Stimulated activated CD8-positive, alpha-beta memory T cell treated with anti-CD3 and anti-CD28 coated beads, Interleukin-7, amount 100 ng/mL, for 1 hour (primary cell): ENCODE results near the gene C2orf81.

Source experiments
- DNase-seq, 2 donors: peaks; one replicate each; pipeline ENCODE4 v3.0.0-alpha.2; 2020; ENCODE audit warnings: low read depth in 2 of 2

C2orf81 gene

DNA sequence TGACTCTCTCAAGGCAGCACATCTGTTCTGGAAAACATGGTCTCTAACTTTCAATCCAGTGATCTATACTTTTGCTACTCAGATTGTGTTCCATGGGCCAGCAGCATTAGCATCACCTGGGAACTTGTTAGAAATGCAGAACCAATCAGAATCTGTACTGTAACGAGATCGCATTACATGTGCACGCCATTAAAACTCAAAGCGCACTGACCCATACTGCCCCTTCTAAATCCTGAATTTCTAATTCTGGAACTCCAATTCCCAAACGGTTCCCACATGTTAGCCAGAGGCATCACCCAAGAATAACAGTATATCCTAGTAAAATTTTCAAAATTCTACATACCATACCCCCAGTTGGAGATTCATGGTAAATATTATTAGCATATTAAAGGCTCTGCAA, 30.8 kb downstream of the C2orf81 start:
- DNase-seq = no peak

DNA sequence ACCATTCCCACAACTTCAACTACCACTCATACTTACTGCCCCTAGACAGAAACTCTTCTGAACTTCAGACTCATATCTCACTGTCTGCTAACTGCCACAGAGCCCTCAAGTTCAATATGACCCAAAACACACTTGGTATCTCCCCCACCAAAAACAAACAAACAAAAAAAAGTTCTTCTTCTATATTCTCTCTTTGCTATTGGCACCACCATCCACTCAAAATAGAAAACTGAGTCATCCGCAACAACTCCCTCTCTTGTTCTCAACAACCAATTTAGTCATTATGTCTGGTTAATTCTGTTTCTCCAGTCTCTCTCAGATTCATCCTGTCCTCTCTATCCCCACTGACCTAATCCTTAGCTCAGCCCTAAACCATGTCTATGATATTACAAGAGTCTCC, 34.1 kb downstream of the C2orf81 start:
- DNase-seq = no peak

DNA sequence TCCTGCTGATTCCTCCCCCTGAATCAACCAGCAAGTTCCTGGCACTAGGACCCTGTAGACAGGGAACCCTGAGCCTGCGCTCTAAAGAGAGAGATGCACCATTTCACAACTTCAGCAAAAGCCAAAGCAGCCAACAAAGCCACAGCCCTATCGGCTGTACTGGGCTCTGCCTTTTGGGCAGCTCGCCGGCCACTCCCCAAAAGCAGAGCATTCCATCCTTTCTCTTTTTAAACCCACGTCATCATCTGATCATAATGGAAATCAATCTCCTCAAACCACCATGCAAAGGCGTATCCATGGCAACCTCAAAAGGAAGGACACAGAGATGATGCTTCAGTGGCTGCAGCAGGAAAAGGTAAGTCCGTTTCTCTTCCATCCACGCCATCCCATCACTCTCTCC, 36.0 kb downstream of the C2orf81 start:
- DNase-seq = no peak

DNA sequence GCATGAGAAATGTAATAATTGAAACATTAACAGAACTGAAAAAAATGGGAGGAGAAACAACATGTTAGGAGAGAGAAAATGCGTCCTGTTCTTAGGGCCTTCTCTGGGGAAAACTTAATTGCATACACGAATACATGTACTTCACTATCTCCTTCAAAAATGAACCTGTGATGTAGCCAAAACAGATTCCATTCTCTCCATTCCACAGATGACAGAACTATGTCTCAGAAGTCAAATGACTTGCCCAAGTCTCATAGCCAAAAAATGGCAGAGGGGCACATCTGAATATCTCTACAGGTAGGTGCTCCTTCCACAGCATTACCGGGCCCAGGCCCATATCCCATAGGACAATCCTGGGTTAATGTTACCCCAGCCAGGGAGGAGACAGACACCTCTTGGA, 37.4 kb downstream of the C2orf81 start:
- DNase-seq = no peak

DNA sequence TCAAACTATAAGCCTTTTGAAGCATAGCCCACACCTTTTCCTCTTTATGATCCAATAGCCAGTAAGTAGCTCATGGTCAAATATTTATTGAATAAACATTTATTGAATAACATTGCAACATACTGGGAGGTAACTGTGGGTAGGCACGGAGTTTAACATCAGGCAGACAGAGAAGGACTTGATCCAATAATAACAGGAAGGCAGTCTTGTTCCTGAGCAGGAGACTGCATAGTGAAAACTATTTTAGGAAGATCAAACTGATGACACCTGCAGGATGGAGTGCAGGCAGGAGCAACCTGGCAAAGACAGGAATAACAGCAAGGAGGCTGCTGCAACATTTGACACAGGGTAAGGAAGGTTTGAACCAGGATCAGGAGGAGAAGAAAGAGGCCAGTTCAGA, 38.2 kb downstream of the C2orf81 start:
- no peak for DNase-seq

DNA sequence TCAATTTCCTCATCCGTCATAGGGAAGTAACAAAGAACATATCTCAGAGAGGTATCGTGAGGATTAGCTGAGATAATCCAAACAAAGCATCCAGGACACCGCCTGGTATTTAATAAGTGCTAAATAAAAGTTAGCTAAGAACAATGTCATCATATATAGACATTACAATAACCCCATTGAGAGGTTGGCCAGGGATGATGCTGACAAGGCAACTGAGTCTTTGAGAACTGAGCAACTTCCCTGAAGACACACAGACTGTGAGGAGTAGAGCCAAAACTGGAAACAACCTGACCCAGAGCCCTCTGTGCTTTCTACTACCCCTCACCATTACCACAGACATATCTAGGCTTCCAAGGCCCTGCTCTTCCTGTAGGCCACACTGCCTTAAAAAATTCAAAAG, 39.7 kb downstream of the C2orf81 start:
- DNase-seq = no peak

DNA sequence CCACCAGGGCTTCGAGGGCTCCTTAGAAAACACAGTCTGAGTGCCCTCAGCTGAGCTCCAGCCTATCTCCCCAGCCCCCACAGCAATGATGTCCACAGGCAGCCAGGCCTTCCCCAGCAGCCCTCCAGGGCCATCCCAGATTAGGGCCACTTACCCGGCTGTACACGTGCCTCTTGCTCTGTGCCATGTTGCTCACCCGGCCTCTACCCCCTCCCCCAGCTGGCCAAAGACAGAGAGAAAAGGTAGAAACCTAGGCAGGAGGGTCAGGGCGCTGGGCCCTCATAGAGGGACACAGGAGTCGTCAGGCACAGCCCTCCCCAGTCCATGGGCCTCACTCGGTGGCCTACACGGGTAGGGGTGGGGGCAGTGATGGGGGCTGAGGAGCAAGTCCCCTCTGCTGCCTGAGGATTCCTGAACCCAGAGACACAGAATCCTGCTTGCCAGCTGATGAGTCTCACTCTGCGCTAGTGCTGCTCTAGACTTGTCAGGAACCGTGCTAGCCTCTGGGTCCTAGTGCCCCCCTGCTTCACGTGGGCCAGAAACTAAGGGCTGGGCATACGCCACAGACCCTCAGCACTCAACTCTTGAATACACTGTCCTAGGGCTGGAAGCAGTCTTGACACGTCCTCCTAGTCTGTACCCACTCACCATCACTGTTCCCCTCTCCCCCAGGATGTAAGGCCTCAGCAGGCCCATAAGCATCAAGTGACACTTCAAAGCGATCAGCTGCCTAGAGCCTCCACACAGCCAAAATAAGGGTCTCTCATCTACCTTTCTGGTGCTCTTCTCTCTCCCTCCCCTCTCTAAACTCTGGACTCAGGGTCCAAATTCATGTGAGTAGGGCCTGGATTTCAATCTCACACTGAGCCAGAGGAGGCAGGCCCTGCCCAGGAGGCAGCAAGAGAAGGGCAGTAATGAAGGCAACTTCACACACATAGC, 41.3 kb downstream of the C2orf81 start, which contains the start of gene DCTN1:
Gene DCTN1 (minus strand): TSS at position 461 of the 939 bp plus-strand sequence. CDS start 274 bp downstream, at position 187.
- DNase-seq = no peak

DNA sequence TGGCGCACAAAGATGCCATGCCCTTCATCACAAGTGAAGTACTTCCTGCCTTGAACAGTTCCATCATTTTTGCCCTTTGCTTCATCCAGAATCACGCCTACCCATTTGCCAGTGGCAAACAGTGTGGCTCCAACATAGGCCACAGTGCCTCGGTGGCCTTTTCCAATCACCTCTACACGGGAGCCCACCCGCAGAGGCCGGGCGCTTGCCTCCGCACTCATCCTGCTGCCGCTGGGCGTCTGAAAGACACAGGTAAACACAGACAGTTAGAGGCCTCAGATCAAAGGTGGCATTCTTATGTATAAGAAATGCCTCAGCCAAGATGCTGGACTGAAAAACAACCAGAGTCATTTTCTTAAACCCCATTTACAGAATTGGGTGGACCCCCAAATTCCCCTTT, 43.4 kb downstream of the C2orf81 start:
- DNase-seq = no peak

DNA sequence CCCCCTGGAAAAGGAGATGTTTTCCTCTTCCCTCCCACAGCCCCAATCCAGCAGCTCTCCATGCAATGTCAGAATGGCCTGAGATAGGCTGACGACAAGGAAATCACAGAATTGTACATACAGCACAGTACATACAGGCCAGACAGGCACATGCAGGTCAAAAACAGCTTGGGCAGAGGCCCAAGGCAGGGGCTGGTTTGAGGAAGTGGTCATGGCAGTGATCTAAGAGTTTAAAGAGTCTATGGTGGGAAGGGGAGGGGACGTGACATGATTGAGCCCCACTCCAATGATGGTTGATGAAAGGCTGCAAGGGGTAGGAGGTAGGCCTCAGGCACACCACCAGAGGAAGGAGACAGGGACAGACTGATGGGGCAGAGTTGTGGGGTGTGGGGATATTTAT, 45.6 kb downstream of the C2orf81 start:
- DNase-seq = no peak

DNA sequence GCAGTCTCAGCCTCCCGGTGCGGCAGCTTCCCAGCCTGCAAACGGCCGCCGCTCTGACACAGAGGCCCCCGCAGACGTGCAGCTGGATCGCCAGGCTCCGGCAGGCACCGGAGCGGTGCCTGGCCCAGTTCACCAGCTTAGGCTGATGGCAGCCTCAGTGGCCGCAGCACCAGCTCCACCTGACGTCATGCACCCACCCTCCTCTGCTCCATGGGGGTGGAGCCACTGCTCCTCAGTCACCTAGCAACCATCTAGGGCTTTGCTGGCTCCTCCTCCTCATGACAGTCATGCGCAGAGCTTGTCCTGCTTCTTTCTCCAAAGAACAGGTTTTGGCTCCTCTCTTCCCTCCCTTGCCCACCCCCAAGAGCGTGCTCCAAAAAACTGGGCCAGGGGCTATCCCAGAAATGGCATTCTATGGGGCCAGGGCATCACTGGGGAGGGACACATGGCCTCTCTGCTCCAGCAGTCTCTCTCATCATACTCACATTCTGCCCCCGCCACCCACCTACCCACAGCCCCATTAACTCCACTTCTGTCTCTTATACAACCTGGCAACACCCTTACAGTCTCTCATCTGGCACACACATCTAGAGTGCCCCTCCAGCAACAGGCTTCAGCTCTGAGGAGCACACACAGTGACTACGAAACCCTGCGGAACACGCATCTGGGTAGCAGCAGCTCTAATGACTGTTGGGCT, 46.8 kb downstream of the C2orf81 start:
- no peak for DNase-seq

DNA sequence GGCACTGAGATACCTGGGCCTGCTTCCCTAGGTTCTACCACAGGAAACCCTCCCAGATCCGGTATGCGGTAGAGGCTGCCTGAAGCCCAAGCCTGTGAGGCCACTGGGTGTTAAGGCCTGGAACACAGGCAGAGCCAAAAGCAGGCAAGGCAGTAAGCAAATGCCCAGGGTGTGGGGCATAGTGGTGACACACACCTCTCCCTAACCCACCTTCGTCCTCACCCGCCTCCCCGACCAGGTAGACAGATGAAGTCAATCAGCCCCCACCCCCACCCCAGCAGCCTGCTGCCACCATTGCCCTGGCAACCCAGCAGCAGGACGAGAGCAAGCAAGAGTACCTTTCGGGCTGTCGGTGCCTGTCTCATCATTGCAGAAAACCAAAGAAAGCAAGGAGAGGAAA, 47.4 kb downstream of the C2orf81 start:
- DNase-seq = no peak

DNA sequence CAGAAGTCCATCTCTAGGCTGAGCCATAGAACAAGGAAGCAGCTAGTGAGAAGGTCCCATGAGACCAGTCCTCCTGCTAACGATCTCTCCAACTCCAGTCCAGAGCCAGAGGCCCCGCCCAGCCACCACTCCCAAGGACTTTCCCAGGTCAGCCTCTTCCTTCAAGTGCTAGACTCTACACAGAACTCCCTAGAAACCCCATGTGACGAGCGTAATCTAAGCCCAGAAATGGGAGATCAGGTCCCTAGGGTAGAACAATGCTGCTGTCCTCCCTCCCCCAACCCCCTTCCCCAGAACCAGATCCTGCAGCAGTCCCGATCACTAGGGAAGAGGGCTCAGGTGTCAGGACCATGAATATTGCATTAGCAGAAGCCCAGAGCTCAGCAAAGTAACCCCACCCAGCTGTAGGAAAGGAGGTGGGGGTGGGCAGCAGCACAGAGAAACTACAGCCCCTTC, 48.2 kb downstream of the C2orf81 start:
- DNase-seq = no peak

DNA sequence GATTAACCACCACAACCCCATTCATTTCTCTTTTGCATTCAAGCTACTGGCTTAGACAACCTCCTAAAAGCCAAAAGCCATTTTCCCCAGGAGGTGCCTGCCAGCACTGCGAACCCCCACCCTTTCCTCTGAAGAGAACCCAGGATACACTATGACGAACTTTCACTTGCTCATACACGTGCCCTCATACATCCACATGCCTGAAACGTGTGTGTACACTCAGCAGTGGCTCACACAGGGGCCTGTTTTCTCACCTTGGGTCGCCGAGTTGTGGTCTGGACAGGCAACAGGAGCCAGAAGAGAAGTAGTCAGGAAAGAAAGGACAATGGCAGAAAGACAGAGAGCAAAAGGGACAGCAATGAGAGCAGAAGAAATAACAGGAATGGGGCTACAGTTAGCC, 48.7 kb downstream of the C2orf81 start:
- no peak for DNase-seq

DNA sequence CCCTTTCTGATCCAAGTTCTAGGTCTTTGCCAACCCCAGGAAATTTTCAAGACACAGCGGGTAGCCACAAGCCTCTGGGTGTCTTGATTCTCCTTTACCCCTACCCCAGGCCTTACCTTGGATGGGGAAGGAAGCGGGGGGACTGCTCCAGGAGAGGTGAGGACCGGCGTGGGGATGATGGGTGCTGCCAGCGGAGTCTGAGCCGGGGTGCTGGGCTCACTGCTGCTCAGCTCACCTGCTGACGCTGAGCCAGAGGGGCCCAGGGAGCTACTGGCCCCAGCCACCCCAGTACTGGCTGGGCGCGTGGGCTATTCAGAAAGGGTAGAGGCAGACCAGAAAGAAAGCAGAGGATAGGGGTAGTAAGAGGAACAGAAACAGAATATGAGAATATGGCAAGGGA, 50.0 kb downstream of the C2orf81 start:
- DNase-seq = no peak

DNA sequence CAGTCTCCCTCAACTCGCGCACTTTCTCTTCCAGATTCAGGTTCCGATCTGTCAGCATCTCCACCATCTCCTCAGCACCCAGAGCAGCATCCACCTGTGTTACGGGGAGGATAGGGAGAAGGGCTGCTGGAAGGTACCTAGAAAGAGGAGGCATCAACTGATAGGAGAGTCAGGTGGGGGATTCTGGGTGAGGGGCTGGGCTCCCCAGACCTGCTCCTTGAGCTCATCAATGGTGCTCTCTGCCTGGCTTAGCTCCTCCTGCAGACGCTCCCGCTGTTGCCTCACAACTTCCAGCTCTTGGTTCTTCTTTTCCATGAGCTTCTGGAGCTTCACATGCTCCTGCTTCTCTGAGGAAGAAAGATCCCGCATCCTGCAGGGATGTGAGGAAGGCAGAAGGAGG, 51.4 kb downstream of the C2orf81 start:
- DNase-seq = no peak

DNA sequence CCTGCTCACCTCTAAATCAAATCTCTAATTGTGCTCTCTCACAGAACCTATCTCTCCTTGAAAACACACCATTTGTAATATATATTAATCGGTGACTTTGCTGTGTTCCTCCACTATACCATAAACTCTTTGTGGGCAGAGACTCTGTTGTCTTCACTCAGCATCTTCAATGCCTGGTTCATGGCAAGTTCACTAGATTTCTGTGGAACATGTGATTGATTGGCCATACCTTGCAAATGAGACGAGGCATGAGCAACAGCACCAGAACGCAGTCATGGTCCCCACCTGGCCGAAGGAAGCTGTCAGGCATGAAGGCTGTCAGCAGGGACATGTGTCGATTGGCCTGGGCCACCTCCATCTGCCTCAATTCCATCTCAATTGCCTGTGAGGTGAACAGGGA, 52.9 kb downstream of the C2orf81 start:
- DNase-seq = no peak

DNA sequence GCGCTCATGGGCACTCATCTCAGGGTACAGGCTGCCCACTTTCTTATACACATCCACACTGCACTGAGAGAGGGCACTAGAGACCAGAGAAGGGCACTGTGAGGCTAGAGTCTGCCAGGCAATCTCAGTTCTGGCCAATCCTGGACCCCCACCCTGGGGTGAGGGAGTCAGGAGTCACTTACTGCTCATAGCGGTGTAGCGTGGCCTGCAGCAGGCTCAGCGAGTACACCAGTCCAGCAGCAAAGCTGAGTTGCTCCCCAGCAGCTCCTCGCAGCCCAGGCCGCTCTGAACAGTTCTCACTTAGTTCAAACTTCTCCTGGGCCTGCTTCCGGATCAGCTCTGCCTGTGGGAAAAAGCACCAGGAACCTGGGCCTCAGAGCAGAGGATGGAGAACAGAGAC, 53.6 kb downstream of the C2orf81 start:
- no peak for DNase-seq

DNA sequence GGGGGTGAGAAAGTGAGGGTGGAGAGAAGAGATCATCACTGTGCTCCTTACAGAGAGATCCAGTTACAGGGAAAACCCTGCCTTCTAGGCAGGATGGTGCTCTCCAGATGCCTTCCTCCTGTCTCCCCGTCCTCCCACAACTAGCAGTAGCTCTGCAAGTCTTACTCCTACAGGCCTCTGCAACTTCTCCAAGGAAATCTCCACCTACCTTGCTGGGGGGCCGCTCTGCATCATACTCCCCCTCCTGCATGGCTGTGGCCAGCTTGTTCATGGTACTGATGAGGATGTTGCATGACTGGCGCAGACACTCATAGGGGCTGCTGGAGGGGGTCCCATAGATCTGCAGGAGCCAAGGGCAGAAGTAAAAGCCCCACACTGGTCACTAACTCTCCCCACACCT, 55.4 kb downstream of the C2orf81 start:
- DNase-seq = no peak

DNA sequence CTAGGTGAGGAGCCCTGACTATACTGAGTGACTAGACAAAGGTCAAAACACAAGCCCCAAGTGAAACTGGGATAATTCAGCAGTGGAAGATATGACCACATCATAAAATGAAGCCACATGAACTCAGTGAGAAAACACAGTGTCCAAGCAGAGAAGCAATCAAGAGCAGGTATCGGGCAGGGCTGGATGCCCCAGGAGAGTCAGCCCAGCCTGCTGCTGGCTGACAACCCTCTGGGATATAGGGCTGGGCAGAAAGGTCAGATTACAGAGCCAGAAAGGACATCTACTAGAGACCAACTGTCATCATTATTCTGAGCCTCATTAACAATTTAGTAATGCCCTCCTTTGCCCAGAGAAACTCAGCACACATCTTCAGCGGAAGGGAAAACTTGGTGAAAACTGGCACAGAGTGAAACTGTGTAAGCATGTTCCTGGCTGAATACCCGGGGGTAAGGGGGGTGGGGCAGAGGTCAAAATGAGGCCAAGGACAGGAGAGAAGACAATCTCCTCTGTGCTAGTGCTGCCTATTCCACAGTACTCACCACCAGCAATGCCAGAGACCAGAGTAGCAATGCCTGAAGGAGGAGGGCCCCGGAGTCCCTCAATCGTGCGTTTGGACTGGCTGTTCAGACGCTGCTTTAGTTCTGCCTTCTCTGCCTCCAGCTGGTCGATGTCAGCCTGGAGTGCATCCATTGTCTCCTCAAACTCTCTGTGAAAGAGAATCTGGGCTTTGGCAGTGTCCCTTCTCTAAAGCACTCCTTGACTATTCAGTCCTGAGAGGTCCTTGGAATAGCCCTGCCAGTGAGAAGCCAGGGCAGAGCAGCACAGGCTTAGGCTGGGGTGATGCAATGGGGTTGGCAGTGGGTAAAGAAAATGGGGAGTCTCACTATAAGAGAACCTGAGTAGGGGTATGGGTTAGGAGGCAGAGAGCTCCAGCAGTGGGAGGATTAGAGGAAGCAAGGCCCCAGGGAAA, 56.6 kb downstream of the C2orf81 start:
- DNase-seq = no peak
